HG02623 (cell line): ENCODE data around the gene GLIS1.

Experiments
- ATAC-seq: cut with Tn5 transposase; IDR thresholded peaks from one replicate; pipeline ENCODE4 v1.9.1; 2021; ENCODE audit warnings: moderate library complexity; ENCODE audit not compliant: unreplicated experiment

Gene GLIS1

GRCh38 chr1:53680868-53681267, 58.1 kb downstream of the GLIS1 start:
- ATAC-seq = no peak

DNA sequence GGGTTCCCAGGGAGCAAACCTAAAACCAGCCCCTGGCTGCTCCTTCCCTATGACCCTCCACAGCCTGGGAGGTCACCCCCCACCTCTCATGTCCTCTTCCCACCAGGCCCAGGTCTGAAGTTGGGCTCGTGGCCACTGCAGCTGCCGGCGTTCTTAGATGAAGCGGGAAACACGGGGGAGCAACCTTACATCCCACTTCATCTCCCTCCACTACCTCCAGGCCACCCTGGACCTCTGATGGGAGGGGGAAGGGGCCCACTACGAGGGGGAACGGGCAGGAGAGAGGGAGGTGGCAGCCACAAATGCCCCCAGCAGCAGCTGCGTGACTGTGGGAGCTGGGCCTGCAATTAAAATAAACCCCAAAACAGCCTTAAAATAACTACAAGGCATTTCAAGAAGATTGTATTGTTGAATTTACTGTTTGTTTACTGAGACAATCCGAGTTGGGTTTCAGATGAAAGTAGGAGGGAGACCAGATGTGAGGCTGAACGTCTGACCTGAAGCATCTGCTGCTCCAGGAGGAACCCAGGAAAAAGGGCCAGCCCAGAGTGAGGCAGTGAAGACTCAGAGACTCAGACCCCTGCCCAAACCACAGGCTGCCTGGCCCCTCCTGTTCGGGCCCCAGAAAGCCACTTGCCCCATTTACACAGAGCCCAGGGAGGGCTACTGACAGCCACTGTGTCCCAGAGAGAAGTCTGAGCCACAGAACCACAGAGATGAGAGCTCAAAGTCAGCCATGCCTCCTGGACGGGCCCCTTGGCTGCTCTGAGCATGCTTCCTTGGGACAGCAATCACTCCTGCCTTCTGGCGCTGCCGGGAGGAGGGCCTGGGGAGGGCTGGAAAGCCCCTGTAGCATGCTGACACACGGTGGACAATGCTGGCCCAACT, 59.8 kb downstream of the GLIS1 start:
- ATAC-seq = no peak

GRCh38 chr1:53678507-53678906, 60.5 kb downstream of the GLIS1 start:
- ATAC-seq = no peak

GRCh38 chr1:53678046-53678445, 60.9 kb downstream of the GLIS1 start:
- no peak for ATAC-seq

DNA sequence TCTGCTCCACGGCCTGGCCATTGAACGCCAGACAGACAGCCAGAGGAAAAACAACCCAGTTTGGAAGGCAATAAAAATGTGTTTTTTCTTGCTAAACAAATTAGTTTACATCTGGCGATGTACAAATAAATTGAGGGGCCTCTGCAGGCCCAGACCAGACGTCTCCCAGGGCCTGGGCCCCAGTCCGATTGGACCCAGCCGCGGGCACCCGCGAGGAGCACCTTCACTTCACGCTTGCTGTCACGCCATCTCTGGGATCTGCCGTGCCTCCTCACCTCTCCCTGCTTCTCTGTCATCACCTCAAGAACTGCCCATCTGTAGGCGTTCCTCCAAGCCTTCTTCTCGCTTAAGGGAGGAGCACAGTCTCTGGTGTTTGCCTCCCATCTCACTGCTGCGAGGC, 61.5 kb downstream of the GLIS1 start:
- no peak for ATAC-seq

GRCh38 chr1:53672785-53673184, 66.2 kb downstream of the GLIS1 start:
- no peak for ATAC-seq

DNA sequence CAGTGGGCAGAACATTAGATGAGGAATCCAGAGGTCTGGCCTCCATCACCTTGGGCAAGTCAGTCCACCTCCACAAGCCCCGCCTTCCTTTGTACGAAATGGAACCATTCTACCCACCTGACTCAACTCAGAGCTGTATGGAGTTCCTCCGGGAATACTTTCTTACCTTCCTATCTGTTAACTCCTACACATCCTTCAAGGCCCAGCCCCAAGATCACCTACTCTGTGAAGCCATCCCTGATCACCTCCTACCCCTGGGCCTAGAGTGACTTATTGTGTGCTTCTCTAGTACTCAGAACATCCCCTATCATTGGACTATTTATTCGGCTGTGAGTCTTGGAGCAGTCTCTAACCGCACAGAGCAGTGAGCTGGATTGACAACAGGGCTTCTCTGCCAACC, 66.7 kb downstream of the GLIS1 start:
- no peak for ATAC-seq

GRCh38 chr1:53669621-53670191, 69.3 kb downstream of the GLIS1 start:
- ATAC-seq = no peak

DNA sequence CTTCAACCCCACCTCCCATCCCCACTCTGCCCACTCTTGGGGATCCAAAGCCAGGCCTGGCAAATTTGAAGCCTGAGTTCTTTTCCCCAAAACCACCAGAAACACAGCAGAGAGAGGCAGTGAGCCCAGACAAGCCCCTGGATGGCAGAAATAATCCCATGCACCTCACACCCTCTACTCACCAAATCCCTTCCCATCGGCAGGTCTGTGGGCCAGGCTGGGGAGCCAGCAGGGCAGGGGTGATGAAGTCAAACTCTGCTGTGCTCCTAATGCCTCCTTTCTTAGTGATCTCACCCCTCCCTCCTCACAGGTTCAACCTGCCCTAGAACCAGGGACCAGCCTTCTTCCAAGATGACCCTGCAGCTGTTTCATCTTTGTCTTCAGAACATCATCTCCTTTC, 72.4 kb downstream of the GLIS1 start:
- no peak for ATAC-seq

DNA sequence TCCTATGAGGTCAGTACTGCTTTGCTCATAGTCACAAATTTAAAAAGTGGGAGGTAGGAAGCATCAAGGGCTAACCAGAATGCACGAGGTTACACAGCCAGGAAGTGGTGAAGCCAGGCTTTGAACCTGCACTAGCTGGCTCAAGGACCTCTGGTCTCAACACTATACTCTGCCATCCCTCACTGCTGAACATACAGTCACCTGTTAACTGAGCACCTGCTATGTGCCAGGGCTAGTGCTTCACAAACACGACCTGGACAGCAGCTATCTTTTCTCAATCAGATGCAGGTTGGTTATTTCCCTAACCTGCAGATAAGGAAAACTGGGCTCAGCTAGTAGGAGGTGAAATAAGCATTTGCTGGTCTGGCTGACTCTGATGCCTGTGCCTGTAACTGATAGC, 73.0 kb downstream of the GLIS1 start:
- ATAC-seq = no peak

DNA sequence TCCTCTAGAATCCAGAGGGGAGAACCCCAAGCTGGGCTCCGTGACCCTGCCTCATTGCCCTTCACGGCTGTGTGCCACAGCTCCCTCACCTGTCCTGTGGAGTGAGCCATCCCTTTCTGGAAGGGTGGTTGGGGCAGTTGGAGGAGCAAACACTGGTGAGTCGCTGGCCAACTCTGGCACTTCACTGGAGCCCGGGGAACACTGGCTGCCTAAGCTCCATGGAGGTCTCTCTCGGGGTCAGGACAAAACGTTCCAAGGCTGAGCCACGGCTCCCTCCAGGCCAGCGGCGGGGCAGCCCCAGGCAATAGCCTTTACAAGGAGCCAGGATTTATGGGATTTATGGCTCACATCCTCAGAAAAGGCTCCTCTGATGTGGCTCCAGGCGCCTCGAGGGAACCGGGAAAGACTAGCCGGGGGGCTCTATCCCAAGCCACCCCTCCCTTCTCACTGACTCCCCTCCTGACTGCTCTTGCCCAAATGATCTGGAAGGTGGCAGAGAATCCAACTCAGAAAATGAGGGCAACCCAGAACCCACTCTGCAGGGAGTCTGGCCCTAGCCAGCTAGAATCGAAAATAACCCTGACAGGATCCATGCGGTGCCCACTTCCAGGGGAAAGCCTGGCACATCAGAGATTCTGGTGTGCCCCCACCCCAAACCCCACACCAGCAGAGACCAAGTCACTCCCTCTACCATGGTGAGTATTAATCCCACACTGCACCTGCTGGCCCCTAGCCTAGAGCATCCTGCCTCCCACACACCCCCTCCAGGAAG, 75.2 kb downstream of the GLIS1 start:
- ATAC-seq = no peak

DNA sequence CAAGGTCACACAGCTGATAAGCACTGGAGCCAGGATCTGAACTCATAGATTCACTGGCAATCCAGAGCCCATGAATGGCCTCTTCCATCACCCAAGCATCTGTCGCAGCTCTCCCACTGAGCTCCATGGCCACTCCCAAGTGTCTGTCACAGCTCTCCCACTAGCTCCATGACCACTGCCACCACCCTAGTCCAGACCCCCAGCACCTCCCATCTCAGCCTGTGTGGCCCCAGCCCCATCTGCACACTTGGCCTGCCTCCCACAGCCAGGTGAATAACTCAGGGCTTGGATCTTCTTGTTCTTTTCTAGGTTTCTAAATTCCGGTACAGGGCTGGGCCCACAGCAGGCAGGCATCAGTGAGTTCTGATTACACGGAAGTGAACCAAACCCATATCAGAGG, 76.0 kb downstream of the GLIS1 start:
- no peak for ATAC-seq

DNA sequence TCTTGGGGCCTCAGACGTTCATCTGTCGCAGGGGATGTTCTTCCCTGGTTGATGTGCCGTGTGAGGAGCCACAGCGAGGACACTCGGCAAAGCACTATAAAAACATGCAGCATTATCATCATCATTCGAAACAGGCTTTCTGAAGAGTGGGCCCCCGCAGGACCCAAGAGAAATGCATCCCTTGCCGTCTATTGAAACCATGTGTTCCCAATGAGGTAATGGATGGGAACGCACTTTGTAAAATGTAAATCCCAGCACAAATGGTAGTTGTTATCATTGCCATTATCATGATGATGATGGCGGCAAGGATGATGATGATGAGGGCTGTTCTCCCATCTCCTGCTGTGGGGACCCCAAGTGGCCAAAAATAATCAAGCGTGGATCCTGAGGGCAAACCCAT, 76.8 kb downstream of the GLIS1 start:
- no peak for ATAC-seq

DNA sequence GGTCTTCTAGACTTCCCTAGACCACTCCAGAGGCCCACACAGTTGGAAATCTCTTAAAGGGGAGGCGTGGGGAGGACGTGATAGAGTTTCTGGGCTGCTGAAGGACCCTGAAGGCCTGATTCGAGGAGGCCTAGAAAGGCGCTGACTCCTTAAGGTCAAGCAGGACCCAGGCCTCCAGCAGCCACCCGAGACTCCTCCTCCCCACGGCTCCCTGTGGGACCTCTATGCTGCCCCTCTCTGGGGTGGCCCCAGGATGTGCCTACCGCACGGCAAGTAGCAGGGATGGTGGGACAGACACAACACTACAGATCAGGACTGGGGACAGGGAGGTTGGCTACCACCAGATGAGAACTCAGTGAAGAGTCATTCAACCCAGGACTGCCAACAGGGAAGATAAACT, 77.5 kb downstream of the GLIS1 start:
- ATAC-seq = no peak

- no peak for ATAC-seq
Observed at GRCh38 chr1:53660666-53661065, 78.3 kb downstream of the GLIS1 start.

DNA sequence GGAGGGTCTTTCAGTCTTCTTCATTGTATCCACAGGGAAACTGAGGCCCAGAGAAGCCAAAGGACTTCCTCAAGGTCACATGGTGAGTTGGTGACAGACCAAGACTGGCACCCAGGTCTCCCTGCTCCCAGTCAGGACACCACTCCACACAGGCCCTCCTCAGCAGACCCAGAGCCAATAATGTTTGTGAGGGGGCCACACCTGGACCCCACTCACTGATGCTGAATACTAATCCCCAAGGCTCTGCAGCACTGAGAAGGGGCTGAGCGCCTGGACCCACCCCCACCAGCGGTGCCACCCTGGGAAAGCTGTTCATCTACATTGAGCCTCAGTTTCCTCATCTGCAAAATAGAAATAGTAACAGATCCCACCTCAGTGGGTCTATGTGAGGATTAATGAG, 79.5 kb downstream of the GLIS1 start:
- ATAC-seq = no peak

DNA sequence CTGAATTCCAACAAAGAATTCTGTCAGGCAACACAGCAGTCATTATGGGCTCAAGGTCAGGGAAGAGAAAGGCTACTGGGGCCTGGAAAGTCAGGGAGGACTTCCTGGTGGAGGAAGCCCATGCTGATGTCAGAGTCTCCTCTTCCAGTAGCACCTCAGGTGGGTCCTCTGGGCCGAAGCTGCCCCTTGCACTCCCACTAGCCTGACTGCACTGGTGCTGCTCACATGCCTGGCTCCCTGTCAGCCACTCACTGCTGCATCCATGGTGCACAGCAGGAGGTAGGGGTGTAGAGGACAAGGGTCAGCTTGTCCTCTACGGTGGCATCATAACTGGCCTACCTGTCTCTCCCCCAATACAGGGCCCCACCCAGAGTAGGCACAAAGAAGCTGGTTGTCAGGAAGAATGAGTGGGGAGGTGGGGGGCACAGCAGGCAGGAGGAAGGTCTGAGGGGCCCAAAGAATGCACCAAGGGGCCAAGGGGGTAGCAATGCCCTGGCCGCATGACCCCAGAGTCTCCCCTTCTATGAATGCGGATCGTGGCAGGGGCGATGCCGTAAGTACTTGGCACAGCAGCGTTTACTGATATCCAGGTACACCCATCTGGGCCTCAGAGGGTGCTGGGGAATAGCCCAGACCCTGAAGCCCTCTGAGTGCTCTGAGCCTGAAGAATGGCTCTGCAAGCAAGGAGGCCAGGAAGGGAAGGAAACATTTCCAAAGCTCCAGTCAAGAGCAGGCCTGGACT, 80.3 kb downstream of the GLIS1 start:
- ATAC-seq = no peak

DNA sequence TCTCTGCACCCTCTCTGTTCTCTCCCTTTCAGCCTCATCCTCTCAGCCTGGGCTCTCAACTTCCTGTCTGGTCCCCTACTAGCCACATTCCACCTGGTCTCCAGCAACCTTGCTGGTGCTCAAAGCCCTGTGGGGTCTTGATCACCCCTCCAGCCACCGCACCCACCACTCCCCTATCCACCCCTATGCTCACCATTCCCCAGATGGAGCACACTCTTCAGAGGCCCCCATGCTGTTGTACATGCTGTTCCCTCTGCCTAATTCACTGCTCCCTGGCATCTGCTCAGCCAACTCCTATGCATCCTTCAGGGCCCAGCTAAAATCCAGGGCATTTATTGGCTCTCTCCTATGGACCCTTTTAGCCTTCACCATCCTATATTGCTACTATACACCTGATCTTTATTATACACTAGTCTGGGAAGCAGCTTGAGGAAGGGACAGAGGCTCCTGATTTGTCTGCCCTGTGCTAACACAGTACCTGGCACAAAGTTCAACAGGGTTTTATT, 81.0 kb downstream of the GLIS1 start:
- no peak for ATAC-seq

DNA sequence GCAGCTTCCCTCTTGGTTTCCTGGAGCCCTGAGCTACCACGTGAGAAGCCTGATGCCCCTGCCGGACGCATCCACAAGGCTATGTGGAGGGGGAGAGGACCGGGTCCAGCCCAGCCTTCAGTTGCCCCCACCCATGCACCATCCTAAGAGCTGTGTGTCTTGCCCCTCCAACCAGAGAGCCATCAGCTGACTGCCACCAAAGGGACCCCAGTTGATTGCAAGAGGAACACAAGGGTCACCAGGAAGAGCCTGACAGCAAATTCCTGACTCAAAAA, 81.5 kb downstream of the GLIS1 start:
- no peak for ATAC-seq

DNA sequence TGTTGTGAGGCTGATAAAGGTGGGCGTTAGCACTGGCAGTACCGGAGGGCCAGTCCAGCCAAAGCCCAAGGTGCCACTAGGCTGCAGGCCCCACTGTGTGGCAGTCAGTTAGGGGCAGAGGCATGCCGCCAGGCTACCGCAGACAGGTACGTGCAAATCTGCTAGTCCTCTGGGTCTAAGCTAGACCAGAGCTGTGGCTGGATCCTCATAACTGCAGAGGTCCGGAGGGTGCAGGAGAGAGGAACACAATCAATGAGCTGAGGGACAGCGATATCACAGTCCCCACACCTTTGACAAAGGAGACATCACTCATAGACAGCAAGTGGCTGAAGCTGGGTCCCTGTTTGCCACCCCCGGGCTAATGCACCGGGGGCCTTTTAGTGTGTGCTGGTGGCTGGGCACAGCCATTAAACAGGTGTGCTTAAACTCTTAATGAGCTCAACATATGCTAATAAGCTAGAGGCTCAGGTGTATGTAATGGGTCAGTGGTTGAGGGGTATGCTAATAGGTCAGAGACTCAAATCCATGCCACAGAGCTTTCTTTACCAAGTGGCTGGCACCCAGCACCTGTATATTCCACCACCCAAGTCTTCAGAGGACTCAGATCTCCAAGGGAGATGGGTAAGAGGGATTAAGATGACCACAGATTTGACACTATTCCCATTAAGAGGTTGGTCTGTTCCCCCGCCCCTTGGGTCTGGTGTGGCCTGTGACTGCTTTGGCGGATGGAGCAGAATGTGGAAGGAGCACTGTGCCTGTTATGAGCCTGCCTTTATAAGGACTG, 82.0 kb downstream of the GLIS1 start:
- no peak for ATAC-seq
